IPS-20b (cell line): Measurements from ENCODE around the gene CAST.

Source experiments
- H3K27ac ChIP-seq: one replicate; pipeline ENCODE4 v1.5.1; 2013; ENCODE audit warnings: low read length
- H3K27me3 ChIP-seq: 2 replicates; pipeline ENCODE4 v1.6.1; 2013; ENCODE audit warnings: mild to moderate bottlenecking, low read length, inconsistent platforms; ENCODE audit not compliant: insufficient read depth
- H3K36me3 ChIP-seq: 2 replicates; pipeline ENCODE4 v1.6.1; 2013; ENCODE audit warnings: low read depth, mild to moderate bottlenecking, inconsistent platforms, low read length, moderate library complexity; ENCODE audit not compliant: insufficient read depth
- H3K4me1 ChIP-seq: 2 replicates; pipeline ENCODE4 v1.6.1; 2013; ENCODE audit warnings: mild to moderate bottlenecking, control low read depth, inconsistent platforms, low read length, moderate library complexity; ENCODE audit not compliant: insufficient read depth
- H3K4me3 ChIP-seq: 2 replicates; pipeline ENCODE4 v1.5.1; 2013; ENCODE audit warnings: mild to moderate bottlenecking, low read length, inconsistent platforms
- H3K9ac ChIP-seq: 2 replicates; pipeline ENCODE4 v1.6.1; 2013; ENCODE audit warnings: low read depth, mild to moderate bottlenecking, inconsistent platforms, low read length, moderate library complexity
- H3K9me3 ChIP-seq: 2 replicates; pipeline ENCODE4 v1.6.1; 2013; ENCODE audit warnings: mild to moderate bottlenecking, low read depth, low read length, inconsistent platforms; ENCODE audit not compliant: insufficient read depth

The CAST gene

GRCh38 chr5:96718635-96719077 is 56.5 kb downstream of the CAST start:
- Histone ChIP-seq H3K4me3 (no peak overlapping the region), H3K27me3 (no peaks in the 10 kb centered on the region), H3K36me3 (no peaks in the 10 kb centered on the region), H3K27ac (no peak overlapping the region), H3K9me3 (no peaks in the 10 kb centered on the region), H3K4me1 (peaks cover 4% of the 10 kb centered on the region; the same call in 1 of the 2 replicates), H3K9ac (no peak overlapping the region)

DNA sequence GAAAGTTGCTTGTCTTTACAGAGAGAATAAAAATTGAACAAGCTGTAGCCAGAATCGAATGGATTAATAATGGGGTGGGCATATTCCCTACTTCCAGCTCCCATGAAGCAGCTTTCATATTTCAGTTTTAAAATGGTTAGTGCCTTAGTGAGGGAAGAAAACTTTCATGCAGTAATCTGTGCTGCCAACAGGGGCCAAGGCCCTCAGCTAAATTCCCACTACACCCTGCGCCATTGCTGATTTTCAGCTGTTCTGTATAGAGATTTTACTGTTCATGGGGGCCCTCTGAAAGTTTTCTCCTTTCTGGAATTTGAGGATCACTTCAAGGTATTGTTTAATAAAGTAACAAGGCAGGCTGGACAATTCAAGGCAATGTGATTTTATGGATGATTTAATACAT is 58.2 kb downstream of the CAST start:
- Histone ChIP-seq H3K36me3 (no peaks in the 10 kb centered on the region), H3K27me3 (no peaks in the 10 kb centered on the region), H3K27ac (no peak overlapping the region), H3K9ac (no peak overlapping the region), H3K9me3 (no peaks in the 10 kb centered on the region), H3K4me1 (peaks cover 4% of the 10 kb centered on the region; the same call in 1 of the 2 replicates), H3K4me3 (no peak overlapping the region)

GRCh38 chr5:96721351-96721977 is 59.3 kb downstream of the CAST start:
- peaks cover 4% of the 10 kb centered on the region; the same call in 1 of the 2 replicates for H3K4me1 ChIP-seq
- H3K4me3 ChIP-seq: no peak overlapping the region

GRCh38 chr5:96725257-96725656 is 63.1 kb downstream of the CAST start:
- Histone ChIP-seq H3K27me3 (no peaks in the 10 kb centered on the region), H3K36me3 (no peaks in the 10 kb centered on the region), H3K9me3 (no peaks in the 10 kb centered on the region), H3K27ac (no peak overlapping the region), H3K4me1 (no peaks in the 10 kb centered on the region), H3K9ac (no peak overlapping the region), H3K4me3 (no peak overlapping the region)

More at GRCh38 chr5:96721351-96721977, 59.3 kb downstream of the CAST start:
- Histone ChIP-seq H3K27ac (no peak overlapping the region), H3K27me3 (no peaks in the 10 kb centered on the region), H3K9ac (no peak overlapping the region), H3K9me3 (no peaks in the 10 kb centered on the region), H3K36me3 (no peaks in the 10 kb centered on the region)

GRCh38 chr5:96726802-96727201 is 64.6 kb downstream of the CAST start:
- H3K9me3 ChIP-seq: no peaks in the 10 kb centered on the region
- H3K27ac ChIP-seq: no peak overlapping the region
- no peak overlapping the region for H3K9ac ChIP-seq
- H3K36me3 ChIP-seq: no peaks in the 10 kb centered on the region
- H3K4me3 ChIP-seq: no peak overlapping the region
- H3K27me3 ChIP-seq: no peaks in the 10 kb centered on the region
- no peaks in the 10 kb centered on the region for H3K4me1 ChIP-seq

- Histone ChIP-seq H3K9ac (no peak overlapping the region), H3K9me3 (no peaks in the 10 kb centered on the region)
Observed at GRCh38 chr5:96729156-96729555, 67.0 kb downstream of the CAST start.

GRCh38 chr5:96730586-96730985 is 68.4 kb downstream of the CAST start:
- no peak overlapping the region for H3K4me3 ChIP-seq
- H3K4me1 ChIP-seq: peaks cover 16% of the 10 kb centered on the region
- no peaks in the 10 kb centered on the region for H3K9me3 ChIP-seq
- no peaks in the 10 kb centered on the region for H3K36me3 ChIP-seq
- no peak overlapping the region for H3K9ac ChIP-seq
- H3K27ac ChIP-seq: no peak overlapping the region
- no peaks in the 10 kb centered on the region for H3K27me3 ChIP-seq

More at GRCh38 chr5:96729156-96729555, 67.0 kb downstream of the CAST start:
- H3K36me3 ChIP-seq: no peaks in the 10 kb centered on the region
- no peak overlapping the region for H3K4me3 ChIP-seq
- no peak overlapping the region for H3K27ac ChIP-seq
- H3K27me3 ChIP-seq: no peaks in the 10 kb centered on the region
- peaks cover 3% of the 10 kb centered on the region; the same call in 1 of the 2 replicates for H3K4me1 ChIP-seq

DNA sequence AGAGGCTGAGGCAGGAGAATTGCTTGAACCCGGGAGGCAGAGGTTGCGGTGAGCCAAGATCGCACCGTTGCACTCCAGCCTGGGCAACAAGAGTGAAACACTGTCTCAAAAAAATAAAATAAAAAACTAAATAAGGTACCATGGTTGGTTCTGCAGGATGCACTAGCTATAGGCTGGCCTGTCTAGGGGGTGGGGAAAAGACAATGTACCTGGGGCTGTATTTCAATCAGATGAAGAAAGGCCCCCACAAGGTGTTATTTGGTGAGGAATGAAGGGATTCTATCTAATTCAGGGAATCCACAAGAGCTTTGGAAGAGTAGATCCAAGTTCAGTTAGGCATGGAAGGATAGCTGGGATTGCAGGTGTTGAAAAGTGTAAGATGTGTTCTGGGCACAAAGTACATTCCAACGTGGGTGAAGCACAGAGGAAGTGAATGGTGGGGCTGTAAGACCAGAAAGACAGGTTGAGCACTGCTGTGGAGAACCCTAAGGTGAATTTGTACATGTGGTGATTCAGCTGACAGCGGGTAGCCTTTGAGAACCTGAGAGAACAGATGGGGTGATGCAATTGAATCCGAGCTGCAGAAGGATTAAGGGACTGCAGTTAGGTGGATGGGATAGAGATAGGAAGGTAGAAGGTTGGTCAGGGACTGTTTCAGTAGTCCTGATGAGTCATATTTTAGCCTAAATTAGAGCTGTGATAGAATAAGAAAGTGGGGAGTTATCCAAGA is 71.8 kb downstream of the CAST start:
- no peaks in the 10 kb centered on the region for H3K36me3 ChIP-seq
- no peaks in the 10 kb centered on the region for H3K27me3 ChIP-seq
- no peak overlapping the region for H3K4me3 ChIP-seq
- no peak overlapping the region for H3K9ac ChIP-seq
- peaks cover 16% of the 10 kb centered on the region for H3K4me1 ChIP-seq
- H3K9me3 ChIP-seq: no peaks in the 10 kb centered on the region
- no peak overlapping the region for H3K27ac ChIP-seq

DNA sequence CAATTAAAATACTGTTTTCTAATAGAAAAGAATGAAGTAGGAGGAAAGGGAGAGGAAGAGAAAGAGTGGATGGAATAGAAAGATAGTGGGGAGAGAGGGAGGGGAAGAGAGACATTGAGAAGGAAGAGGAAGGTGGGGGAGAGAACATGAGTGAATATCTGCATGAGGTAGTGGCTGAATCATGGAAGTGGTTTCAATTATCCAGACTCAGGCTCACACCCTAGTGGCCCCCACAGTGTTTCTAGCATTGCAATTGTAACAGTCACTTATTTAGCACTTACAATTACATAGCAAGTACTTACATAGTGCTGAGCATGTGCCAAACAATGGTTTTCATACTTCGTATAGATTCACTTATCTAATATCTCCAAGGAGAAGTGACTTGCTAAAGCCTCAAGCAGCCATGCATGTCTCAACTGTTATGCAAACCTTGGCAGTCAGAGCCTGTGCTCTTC is 72.7 kb downstream of the CAST start:
- Histone ChIP-seq H3K36me3 (no peaks in the 10 kb centered on the region), H3K27ac (no peak overlapping the region), H3K4me3 (no peak overlapping the region)

DNA sequence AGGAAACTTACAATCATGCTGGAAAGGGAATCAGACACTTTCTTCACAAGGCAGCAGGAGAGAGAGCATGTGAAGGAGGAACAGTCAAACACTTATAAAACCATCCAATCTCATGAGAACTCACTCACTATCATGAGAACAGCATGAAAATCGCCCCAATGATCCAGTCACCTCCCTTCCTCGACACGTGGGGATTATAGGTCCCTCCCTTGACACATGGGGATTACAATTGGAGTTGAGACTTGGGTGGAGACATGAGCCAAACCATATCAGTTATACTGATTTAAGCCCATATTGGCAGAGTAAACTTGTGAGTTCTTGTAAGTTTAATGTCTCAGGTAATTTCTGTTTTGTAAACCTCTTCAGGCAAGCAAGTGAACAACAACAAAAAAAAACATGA is 74.8 kb downstream of the CAST start:
- H3K27me3 ChIP-seq: no peaks in the 10 kb centered on the region
- peaks cover 4% of the 10 kb centered on the region for H3K36me3 ChIP-seq
- no peak overlapping the region for H3K27ac ChIP-seq
- H3K9me3 ChIP-seq: no peaks in the 10 kb centered on the region
- H3K4me3 ChIP-seq: no peak overlapping the region
- no peak overlapping the region for H3K9ac ChIP-seq
- H3K4me1 ChIP-seq: peaks cover 16% of the 10 kb centered on the region

More for the DNA sequence above, 72.7 kb downstream of the CAST start:
- Histone ChIP-seq H3K27me3 (no peaks in the 10 kb centered on the region), H3K9me3 (no peaks in the 10 kb centered on the region), H3K4me1 (peaks cover 16% of the 10 kb centered on the region), H3K9ac (no peak overlapping the region)

- Histone ChIP-seq H3K4me3 (no peak overlapping the region), H3K27ac (no peak overlapping the region), H3K27me3 (no peaks in the 10 kb centered on the region), H3K9ac (no peak overlapping the region), H3K4me1 (peaks cover 12% of the 10 kb centered on the region; the same call in 1 of the 2 replicates), H3K9me3 (no peaks in the 10 kb centered on the region), H3K36me3 (peaks cover 5% of the 10 kb centered on the region)
Observed at GRCh38 chr5:96741106-96741505, 78.9 kb downstream of the CAST start.

DNA sequence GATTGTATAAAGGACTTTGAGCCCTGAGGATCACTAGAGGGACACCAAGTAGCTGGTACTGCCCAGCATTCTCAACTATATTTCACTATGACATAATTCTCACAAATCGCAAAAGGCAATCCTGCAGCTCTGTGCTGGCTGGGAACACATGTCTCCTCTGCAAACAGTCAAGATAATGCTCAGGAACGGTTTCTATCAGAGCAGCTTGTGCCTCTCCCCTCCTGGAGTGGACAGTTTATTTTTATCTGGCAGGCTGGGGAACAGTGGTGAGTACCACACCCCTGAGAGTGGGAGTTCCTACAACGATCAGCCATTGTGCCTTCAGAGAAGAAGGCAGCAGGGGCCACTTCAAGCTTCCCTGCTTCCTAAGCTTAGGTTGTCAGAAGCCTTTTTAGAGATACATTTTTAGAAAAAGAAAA is 79.7 kb downstream of the CAST start:
- H3K27me3 ChIP-seq: no peaks in the 10 kb centered on the region
- H3K36me3 ChIP-seq: peaks cover 5% of the 10 kb centered on the region
- H3K27ac ChIP-seq: no peak overlapping the region
- H3K9me3 ChIP-seq: no peaks in the 10 kb centered on the region
- no peak overlapping the region for H3K4me3 ChIP-seq
- no peak overlapping the region for H3K9ac ChIP-seq
- H3K4me1 ChIP-seq: peaks cover 12% of the 10 kb centered on the region; the same call in 1 of the 2 replicates
